Brain microvascular endothelial cell (primary cell): ENCODE data around the gene BBIP1.

Source experiments
- DNase-seq: peaks from one replicate; pipeline ENCODE4 v3.0.0-alpha.2; 2020
- H3K27ac ChIP-seq: fragments of 250-450 bp; sonication (Bioruptor Pico); 2 replicates; pipeline ENCODE4 v1.5.1; 2020; ENCODE audit warnings: mild to moderate bottlenecking, moderate library complexity
- H3K27me3 ChIP-seq: fragments of 250-450 bp; sonication (Bioruptor Pico); replicated peaks from 2 replicates; pipeline ENCODE4 v1.5.1; 2020; ENCODE audit warnings: mild to moderate bottlenecking
- H3K36me3 ChIP-seq: fragments of 250-450 bp; sonication (Bioruptor Pico); replicated peaks from 2 replicates; pipeline ENCODE4 v1.5.1; 2020; ENCODE audit warnings: mild to moderate bottlenecking
- H3K4me3 ChIP-seq: 2 replicates; pipeline ENCODE4 v1.5.1; 2011; ENCODE audit warnings: low read depth, mild to moderate bottlenecking, control low read depth, low read length, moderate library complexity
- in situ Hi-C: cut with HindIII; loops from 2 replicates; pipeline ENCODE4 v1.10.0; 2017; ENCODE audit warnings: low sequenced_read_pairs, low pct_ligation_motif_present
- TF ChIP-seq, protein P1 (sequence below): IDR thresholded peaks from 2 replicates; pipeline ENCODE4 v1.5.1; 2011; ENCODE audit warnings: low read depth, mild to moderate bottlenecking, moderate library complexity, low read length, control low read depth, inconsistent platforms; ENCODE audit errors: missing control alignments

BBIP1 gene

GRCh38 chr10:110853921-110854605 is 64.9 kb downstream of the BBIP1 start:
- Histone ChIP-seq H3K4me3 (no peak overlapping the region), H3K27ac (no peak overlapping the region), H3K36me3 (no peaks in the 10 kb centered on the region), H3K27me3 (no peaks in the 10 kb centered on the region)
- no peak for DNase-seq
- in situ Hi-C loops = no loop called here
- TF ChIP-seq, protein P1, sequence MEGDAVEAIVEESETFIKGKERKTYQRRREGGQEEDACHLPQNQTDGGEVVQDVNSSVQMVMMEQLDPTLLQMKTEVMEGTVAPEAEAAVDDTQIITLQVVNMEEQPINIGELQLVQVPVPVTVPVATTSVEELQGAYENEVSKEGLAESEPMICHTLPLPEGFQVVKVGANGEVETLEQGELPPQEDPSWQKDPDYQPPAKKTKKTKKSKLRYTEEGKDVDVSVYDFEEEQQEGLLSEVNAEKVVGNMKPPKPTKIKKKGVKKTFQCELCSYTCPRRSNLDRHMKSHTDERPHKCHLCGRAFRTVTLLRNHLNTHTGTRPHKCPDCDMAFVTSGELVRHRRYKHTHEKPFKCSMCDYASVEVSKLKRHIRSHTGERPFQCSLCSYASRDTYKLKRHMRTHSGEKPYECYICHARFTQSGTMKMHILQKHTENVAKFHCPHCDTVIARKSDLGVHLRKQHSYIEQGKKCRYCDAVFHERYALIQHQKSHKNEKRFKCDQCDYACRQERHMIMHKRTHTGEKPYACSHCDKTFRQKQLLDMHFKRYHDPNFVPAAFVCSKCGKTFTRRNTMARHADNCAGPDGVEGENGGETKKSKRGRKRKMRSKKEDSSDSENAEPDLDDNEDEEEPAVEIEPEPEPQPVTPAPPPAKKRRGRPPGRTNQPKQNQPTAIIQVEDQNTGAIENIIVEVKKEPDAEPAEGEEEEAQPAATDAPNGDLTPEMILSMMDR = no peak

DNA sequence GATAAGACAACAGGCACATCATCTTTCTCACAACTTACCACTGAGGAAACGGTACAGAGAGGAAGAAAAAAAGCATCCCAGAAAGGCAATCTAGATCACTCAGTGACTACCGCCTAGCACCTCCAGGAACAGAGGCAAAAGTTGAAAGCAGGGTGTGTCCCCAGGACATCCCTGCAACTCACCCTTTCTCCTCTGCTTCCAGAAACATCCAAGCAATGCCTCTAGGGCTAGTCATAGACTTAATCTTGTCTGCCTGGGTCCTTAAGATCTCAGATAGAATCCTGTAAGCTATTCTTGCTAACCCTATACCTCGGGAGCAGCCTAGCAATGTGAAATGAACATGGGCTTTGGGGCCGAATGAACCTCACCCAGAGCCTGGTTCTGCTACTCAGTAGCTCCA is 66.0 kb downstream of the BBIP1 start:
- in situ Hi-C loops = no loop called here
- Histone ChIP-seq H3K27ac (no peak overlapping the region), H3K4me3 (no peak overlapping the region), H3K36me3 (no peaks in the 10 kb centered on the region), H3K27me3 (no peaks in the 10 kb centered on the region)
- DNase-seq = no peak
- TF ChIP-seq, protein P1 = no peak

- in situ Hi-C loops = no loop called here
- DNase-seq = peak; percentile 38
- TF ChIP-seq, protein P1 = no peak
- Histone ChIP-seq H3K36me3 (no peaks in the 10 kb centered on the region), H3K27ac (no peak overlapping the region), H3K4me3 (no peak overlapping the region), H3K27me3 (no peaks in the 10 kb centered on the region)
These were observed 66.6 kb downstream of the BBIP1 start for GRCh38 chr10:110852255-110852896.

- Histone ChIP-seq H3K36me3 (no peaks in the 10 kb centered on the region), H3K27ac (no peak overlapping the region), H3K27me3 (no peaks in the 10 kb centered on the region), H3K4me3 (no peak overlapping the region)
- DNase-seq = no peak
- TF ChIP-seq, protein P1 = no peak
- in situ Hi-C loops = no loop called here
These were observed 67.9 kb downstream of the BBIP1 start for GRCh38 chr10:110851020-110851612.

DNA sequence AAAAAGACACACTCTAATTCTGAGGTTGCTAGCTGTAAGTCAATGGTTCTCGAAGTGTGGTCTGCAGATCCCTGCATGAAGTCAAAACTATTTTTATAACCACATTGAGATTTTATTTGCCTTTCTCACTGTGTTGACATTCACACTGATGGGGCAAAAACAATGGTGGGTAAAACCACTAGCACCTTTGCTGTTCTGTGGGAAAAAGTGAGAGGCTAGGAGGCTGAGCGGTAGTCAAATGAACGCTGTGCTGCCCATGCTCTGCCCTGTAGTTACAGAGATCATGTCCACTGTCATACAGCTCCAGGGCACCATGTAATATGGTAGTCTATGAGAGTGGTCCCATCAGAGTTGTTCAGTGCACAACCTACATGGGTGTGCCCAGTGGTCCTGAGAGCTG is 68.9 kb downstream of the BBIP1 start:
- TF ChIP-seq, protein P1 = no peak
- in situ Hi-C loops = no loop called here
- Histone ChIP-seq H3K27me3 (no peaks in the 10 kb centered on the region), H3K36me3 (no peaks in the 10 kb centered on the region), H3K27ac (no peak overlapping the region), H3K4me3 (no peak overlapping the region)
- no peak for DNase-seq
